T-cell (primary cell): ENCODE data around the gene CLRN3. TPM values are rescaled to one million over a fixed set of nuclear protein-coding genes. Genes with fewer than 3 reads are reported as not detected.

ENCODE experiments used
- ATAC-seq, 4 experiments: fragments of 200-7000 bp in 3 of 4; fragments of 150-1000 bp in 1 of 4; cut with Tn5 transposase; replicated peaks in 1 of 4; 1 replicate in 3 of 4; 2 replicates in 1 of 4; pipeline ENCODE4 v1.10.0; 2021; ENCODE audit warnings: moderate library complexity in 3 of 4, mild to moderate bottlenecking in 2 of 4, moderate number of reproducible peaks in 1 of 4
- CTCF ChIA-PET, 2 donors: fragments of 300-600 bp; sonication (Branson Sonifier 250); formaldehyde crosslinking; loops; one replicate each; lab custom pipeline; 2022; ENCODE audit warnings: antibody characterized with exemption in 2 of 2; lab: Charles Lee
- POLR2A ChIA-PET, 2 donors: fragments of 300-600 bp; sonication (Branson Sonifier 250); formaldehyde crosslinking; loops; one replicate each; lab custom pipeline; 2022; ENCODE audit warnings: antibody characterized with exemption in 2 of 2; lab: Charles Lee
- DNase-seq, 35 experiments: peaks; one replicate each; pipeline versions ENCODE4 v3.0.0 to v3.0.0-alpha.2; 2013 to 2023
- H3K27ac ChIP-seq: one replicate; pipeline ENCODE4 v1.5.1; 2013; ENCODE audit warnings: low read length
- H3K27me3 ChIP-seq, 2 experiments: replicated peaks in 1 of 2; 1 replicate in 1 of 2; 2 replicates in 1 of 2; pipeline versions ENCODE4 v1.6.1 to v1.7.0; 2013; ENCODE audit warnings: low read length in 1 of 2, mixed read lengths in 1 of 2; ENCODE audit not compliant: control insufficient read depth in 2 of 2, insufficient read depth in 2 of 2; ENCODE audit errors: extremely low read depth in 1 of 2
- H3K36me3 ChIP-seq, 2 donors: 1 replicate in 1 of 2; 2 replicates in 1 of 2; pipeline versions ENCODE4 v1.6.1 to v1.7.0; 2013; ENCODE audit warnings: low read length in 1 of 2; ENCODE audit not compliant: control insufficient read depth in 2 of 2, insufficient read depth in 1 of 2; ENCODE audit errors: extremely low read depth in 1 of 2
- H3K4me1 ChIP-seq, 2 experiments: 1 replicate in 1 of 2; 2 replicates in 1 of 2; pipeline versions ENCODE4 v1.6.1 to v1.7.0; 2013; ENCODE audit warnings: low read length in 2 of 2, mixed read lengths in 1 of 2; ENCODE audit not compliant: insufficient read depth in 2 of 2, control insufficient read depth in 1 of 2; ENCODE audit errors: extremely low read depth in 1 of 2
- H3K4me3 ChIP-seq, 2 donors: 1 replicate in 1 of 2; 2 replicates in 1 of 2; pipeline versions ENCODE4 v1.5.1 to v1.7.0; 2013; ENCODE audit warnings: mild to moderate bottlenecking in 2 of 2, low read length in 1 of 2, moderate library complexity in 1 of 2; ENCODE audit not compliant: control insufficient read depth in 1 of 2; ENCODE audit errors: extremely low read depth in 1 of 2
- H3K9me3 ChIP-seq: 2 replicates; pipeline ENCODE4 v1.7.0; 2013
- H3K27ac Mint-ChIP-seq, 2 donors: one replicate each; pipeline ENCODE4 v1.8.0; 2020 to 2021; ENCODE audit warnings: mild to moderate bottlenecking in 2 of 2, mixed read lengths in 2 of 2
- H3K27me3 Mint-ChIP-seq, 2 donors: one replicate each; pipeline ENCODE4 v1.8.0; 2021 to 2022; ENCODE audit warnings: mixed read lengths in 2 of 2
- H3K36me3 Mint-ChIP-seq: one replicate; pipeline ENCODE4 v1.8.0; 2021; ENCODE audit warnings: mixed read lengths
- H3K4me1 Mint-ChIP-seq, 3 donors: one replicate each; pipeline ENCODE4 v1.8.0; 2020 to 2022; ENCODE audit warnings: mixed read lengths in 3 of 3, mild to moderate bottlenecking in 1 of 3
- H3K4me3 Mint-ChIP-seq, 3 donors: one replicate each; pipeline ENCODE4 v1.8.0; 2020 to 2022; ENCODE audit warnings: mild to moderate bottlenecking in 3 of 3, mixed read lengths in 3 of 3, moderate library complexity in 3 of 3
- H3K9me3 Mint-ChIP-seq, 3 donors: one replicate each; pipeline ENCODE4 v1.8.0; 2020 to 2022; ENCODE audit warnings: mixed read lengths in 3 of 3
- WGBS: methylation state at CpG from one replicate; pipeline ENCODE4 v1.1.5; 2013; ENCODE audit warnings: missing lambda C conversion rate; ENCODE audit not compliant: insufficient coverage; 5-methylcytosine and 5-hydroxymethylcytosine counted together
- total RNA-seq, 35 experiments: library from RNA in 6 of 35; stranded (reverse) in 6 of 35; fragments of 120-200 nt in 1 of 35; gene quantifications; one replicate each; pipeline versions ENCODE4 v1.2.1 to v1.2.4 and lab custom pipeline; 2013 to 2026

The CLRN3 gene
- total RNA-seq, 5 donors from 2014 or later (not counting 1 experiment from before 2014, with no cell fraction given) = not detected

DNA sequence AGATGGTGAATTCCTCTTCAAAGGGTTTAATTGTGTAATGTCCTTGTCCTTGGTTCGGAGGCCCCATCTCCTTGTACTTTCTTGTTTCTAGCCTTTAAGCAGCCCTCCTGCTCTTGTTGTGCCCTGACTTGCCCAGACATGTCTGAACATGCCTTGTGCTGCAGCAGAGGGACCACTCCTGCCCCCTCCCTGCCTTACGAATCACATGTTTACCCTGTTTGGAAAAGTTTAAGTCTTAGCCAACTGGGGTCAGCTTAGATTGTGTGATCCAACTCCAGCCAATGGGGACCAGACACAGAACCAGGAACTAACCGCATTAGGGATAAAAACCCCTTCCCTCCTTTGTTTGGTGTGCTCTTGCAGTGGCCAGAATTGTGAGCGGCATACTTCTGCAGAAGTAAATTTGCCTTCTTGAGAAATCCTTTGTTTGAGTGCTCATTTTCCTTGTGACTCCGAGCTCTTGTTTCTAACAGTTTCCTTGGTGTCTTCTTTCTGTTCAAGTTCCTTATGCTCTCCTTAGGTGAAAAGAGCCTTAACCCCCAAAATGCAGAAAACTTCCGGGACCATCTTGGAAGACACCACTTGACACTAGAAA lies 29.4 kb downstream of the CLRN3 start:
- H3K4me3 ChIP-seq = no peak overlapping the region
- WGBS = 92% methylated on average over 5 of the region's 6 CpGs
- no peaks in the 10 kb centered on the region for H3K36me3 ChIP-seq
- no peak overlapping the region for H3K27ac Mint-ChIP-seq
- no peak overlapping the region for H3K4me3 Mint-ChIP-seq
- no peak overlapping the region for H3K27ac ChIP-seq
- peaks cover 0 to 6% of the 10 kb centered on the region in 2 experiments for H3K27me3 ChIP-seq
- H3K9me3 ChIP-seq = no peaks in the 10 kb centered on the region
- no peak for ATAC-seq
- no peaks in the 10 kb centered on the region for H3K36me3 Mint-ChIP-seq
- ChIA-PET POLR2A (no interaction called here), CTCF (interaction anchor here in 1 of 2 donors (1.1 to 2.3 kb wide), 2 partner anchors 9 kb away, joined by 7 to 10 read pairs; no protein-coding TSS in a partner anchor)
- H3K4me1 ChIP-seq = no peaks in the 10 kb centered on the region
- H3K4me1 Mint-ChIP-seq = no peaks in the 10 kb centered on the region
- H3K9me3 Mint-ChIP-seq = peaks cover 2 to 12% (median 9%) of the 10 kb centered on the region in 3 donors
- peaks cover 7 to 18% of the 10 kb centered on the region in 2 donors for H3K27me3 Mint-ChIP-seq
- DNase-seq = no peak

DNA sequence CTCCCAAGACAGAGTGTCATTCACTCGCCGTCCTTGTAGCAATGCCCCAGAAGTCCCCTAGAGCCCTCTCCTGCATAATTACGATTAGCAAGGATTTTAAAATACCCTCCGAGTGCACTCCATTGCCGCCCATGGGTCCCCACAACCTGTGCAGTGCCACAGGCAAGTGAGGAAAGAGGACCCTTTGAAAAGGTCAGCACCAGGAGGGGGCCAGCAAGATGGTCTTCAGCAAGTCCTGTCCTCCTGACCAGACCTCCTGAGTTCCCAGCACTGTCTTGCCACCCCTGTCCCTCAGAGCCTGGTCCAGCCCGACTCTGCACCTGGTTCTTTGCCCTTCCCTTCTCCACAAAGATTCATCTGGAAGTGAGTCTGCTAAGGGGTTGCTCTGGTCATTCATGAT lies 32.1 kb downstream of the CLRN3 start:
- peaks cover 0 to 12% (median 9%) of the 10 kb centered on the region in 3 donors for H3K9me3 Mint-ChIP-seq
- POLR2A ChIA-PET = no interaction called here
- no peak for DNase-seq

GRCh38 chr10:127855976-127856375 lies 36.8 kb downstream of the CLRN3 start:
- no peaks in the 10 kb centered on the region for H3K9me3 ChIP-seq
- no peak for DNase-seq
- no peak overlapping the region for H3K27ac ChIP-seq
- WGBS = 90% methylated on average over 10 of the region's 10 CpGs
- ChIA-PET CTCF (no interaction called here), POLR2A (no interaction called here)
- H3K4me3 ChIP-seq = no peak overlapping the region
- Mint-ChIP-seq H3K27ac (no peak overlapping the region), H3K9me3 (no peaks in the 10 kb centered on the region), H3K4me3 (no peak overlapping the region), H3K36me3 (no peaks in the 10 kb centered on the region), H3K4me1 (peaks cover 5 to 10% (median 9%) of the 10 kb centered on the region in 3 donors), H3K27me3 (peaks cover 9 to 10% of the 10 kb centered on the region in 2 donors)
- peaks cover 0 to 4% of the 10 kb centered on the region in 2 experiments for H3K4me1 ChIP-seq
- no peak for ATAC-seq
- H3K27me3 ChIP-seq = peaks cover 0 to 22% of the 10 kb centered on the region in 2 experiments
- no peaks in the 10 kb centered on the region for H3K36me3 ChIP-seq

More for the DNA sequence above, 32.1 kb downstream of the CLRN3 start:
- Histone ChIP-seq H3K4me1 (no peaks in the 10 kb centered on the region), H3K27ac (no peak overlapping the region), H3K9me3 (no peaks in the 10 kb centered on the region), H3K4me3 (no peak overlapping the region), H3K27me3 (peaks cover 0 to 7% of the 10 kb centered on the region in 2 experiments), H3K36me3 (no peaks in the 10 kb centered on the region)
- Mint-ChIP-seq H3K4me3 (no peak overlapping the region), H3K4me1 (no peaks in the 10 kb centered on the region), H3K36me3 (no peaks in the 10 kb centered on the region), H3K27ac (no peak overlapping the region), H3K27me3 (peaks cover 3 to 9% of the 10 kb centered on the region in 2 donors)
- WGBS = 85% methylated on average over 6 of the region's 6 CpGs
- ATAC-seq = no peak
- CTCF ChIA-PET = no interaction called here

- no peak for ATAC-seq
- Mint-ChIP-seq H3K27ac (no peak overlapping the region), H3K9me3 (no peaks in the 10 kb centered on the region), H3K4me1 (peaks cover 5 to 10% (median 9%) of the 10 kb centered on the region in 3 donors), H3K27me3 (peaks cover 9 to 10% of the 10 kb centered on the region in 2 donors), H3K36me3 (no peaks in the 10 kb centered on the region), H3K4me3 (no peak overlapping the region)
- peaks cover 0 to 4% of the 10 kb centered on the region in 2 experiments for H3K4me1 ChIP-seq
- 50% methylated on average over 1 of the region's 2 CpGs for WGBS
- no peak overlapping the region for H3K27ac ChIP-seq
- no peaks in the 10 kb centered on the region for H3K9me3 ChIP-seq
- POLR2A ChIA-PET = no interaction called here
- no peaks in the 10 kb centered on the region for H3K36me3 ChIP-seq
- DNase-seq = no peak
- CTCF ChIA-PET = no interaction called here
- no peak overlapping the region for H3K4me3 ChIP-seq
- H3K27me3 ChIP-seq = peaks cover 0 to 19% of the 10 kb centered on the region in 2 experiments
Observed at GRCh38 chr10:127855591-127855881, 37.2 kb downstream of the CLRN3 start.

GRCh38 chr10:127854769-127855590 lies 37.8 kb downstream of the CLRN3 start:
- Histone ChIP-seq H3K4me3 (no peak overlapping the region), H3K9me3 (no peaks in the 10 kb centered on the region), H3K27me3 (peaks cover 0 to 16% of the 10 kb centered on the region in 2 experiments), H3K4me1 (peaks cover 0 to 4% of the 10 kb centered on the region in 2 experiments), H3K27ac (no peak overlapping the region), H3K36me3 (no peaks in the 10 kb centered on the region)
- Mint-ChIP-seq H3K4me3 (no peak overlapping the region), H3K9me3 (no peaks in the 10 kb centered on the region), H3K36me3 (no peaks in the 10 kb centered on the region), H3K27ac (no peak overlapping the region), H3K4me1 (peaks cover 5 to 10% (median 9%) of the 10 kb centered on the region in 3 donors), H3K27me3 (peaks cover 9 to 10% of the 10 kb centered on the region in 2 donors)
- WGBS = 83% methylated on average over 7 of the region's 15 CpGs
- DNase-seq = no peak
- ChIA-PET CTCF (interaction anchor here (0.8 to 1.7 kb wide), 11 partner anchors 10 to 1987 kb away, joined by 3 to 14 read pairs (median 5); no protein-coding TSS in a partner anchor), POLR2A (no interaction called here)
- no peak for ATAC-seq

DNA sequence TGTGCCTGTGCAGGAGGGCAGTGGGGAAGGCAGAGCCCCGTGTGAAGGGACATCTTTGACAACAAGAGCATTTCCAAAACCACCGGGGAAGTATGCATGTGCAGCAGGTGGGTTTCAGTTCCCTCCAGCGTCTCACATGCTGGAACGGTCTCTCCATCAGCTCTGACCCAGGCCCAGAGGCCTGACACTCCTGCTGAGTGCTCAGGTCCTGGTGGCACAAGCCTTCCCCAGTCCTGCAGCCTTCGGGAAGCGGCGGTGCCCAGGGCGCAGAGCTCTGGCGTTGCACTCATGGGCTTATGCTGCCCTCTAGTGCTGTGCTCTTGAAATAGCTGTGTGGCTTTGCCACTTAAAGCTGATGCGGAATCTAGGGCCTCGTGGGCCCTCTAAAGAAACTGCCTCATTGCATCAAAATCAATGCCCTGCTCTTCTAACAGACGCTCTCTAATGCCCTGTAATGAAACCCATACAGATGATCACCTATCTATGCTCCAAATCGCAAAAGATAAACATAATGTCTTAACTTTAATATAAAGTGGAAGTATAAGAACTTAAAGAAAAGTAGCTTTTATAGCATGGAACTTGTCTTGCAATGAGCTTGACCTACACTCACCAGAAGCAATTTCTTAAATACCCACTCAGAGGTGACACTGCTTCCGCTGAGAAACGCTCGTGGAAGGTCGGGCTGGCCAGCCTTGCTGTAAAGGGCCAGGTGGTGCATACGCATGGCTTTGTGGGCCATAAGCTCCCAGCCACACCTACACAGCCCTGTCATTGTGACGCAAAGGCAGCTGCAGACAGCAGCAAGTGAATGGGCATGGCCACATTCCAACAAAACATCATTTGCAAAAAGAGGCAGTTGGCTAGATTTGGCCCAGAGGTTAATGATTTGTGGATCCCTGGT lies 38.6 kb downstream of the CLRN3 start:
- peaks cover 0 to 4% of the 10 kb centered on the region in 2 experiments for H3K4me1 ChIP-seq
- no peak overlapping the region for H3K27ac Mint-ChIP-seq
- H3K27me3 Mint-ChIP-seq = peaks cover 9 to 10% of the 10 kb centered on the region in 2 donors
- no peaks in the 10 kb centered on the region for H3K36me3 ChIP-seq
- peaks cover 0 to 16% of the 10 kb centered on the region in 2 experiments for H3K27me3 ChIP-seq
- ATAC-seq (peak; percentile 56 to 75 (median 58)), DNase-seq (peak in 28 of 35 experiments; percentile 6 to 68 (median 31))
- no peak overlapping the region for H3K4me3 ChIP-seq
- H3K27ac ChIP-seq = no peak overlapping the region
- 32% methylated on average over 14 of the region's 19 CpGs for WGBS
- H3K9me3 Mint-ChIP-seq = no peaks in the 10 kb centered on the region
- H3K36me3 Mint-ChIP-seq = no peaks in the 10 kb centered on the region
- CTCF ChIA-PET = interaction anchor here (0.5 to 1.7 kb wide), 18 partner anchors 9 to 1986 kb away, joined by 3 to 14 read pairs (median 4); no protein-coding TSS in a partner anchor
- POLR2A ChIA-PET = no interaction called here
- H3K4me3 Mint-ChIP-seq = no peak overlapping the region
- H3K9me3 ChIP-seq = no peaks in the 10 kb centered on the region
- H3K4me1 Mint-ChIP-seq = peaks cover 5 to 10% (median 9%) of the 10 kb centered on the region in 3 donors
